H54 (cell line): Measurements from ENCODE around the gene FGD5.
A peak's percentile ranks its signal among the peaks of the same experiment; 100 is the strongest.
"Not testable (repeated sequence)": the region's sequence is repeated elsewhere in the genome, so short reads cannot be mapped to it uniquely, and the experiment has no call there.

Experiments
- DNase-seq: peaks from one replicate; pipeline ENCODE4 v3.0.0; 2011; ENCODE audit warnings: low spot score, mixed read lengths; ENCODE audit not compliant: insufficient read length
- FAIRE-seq: peaks from 3 replicates; lab custom pipeline; 2011; peaks lifted over from hg19 to GRCh38; lab: Jason Lieb, UNC
- POLR2A ChIP-seq: IDR thresholded peaks from 2 replicates; pipeline ENCODE4 v1.6.1; 2011; ENCODE audit warnings: low read depth, mild to moderate bottlenecking, low read length

Gene FGD5

DNA sequence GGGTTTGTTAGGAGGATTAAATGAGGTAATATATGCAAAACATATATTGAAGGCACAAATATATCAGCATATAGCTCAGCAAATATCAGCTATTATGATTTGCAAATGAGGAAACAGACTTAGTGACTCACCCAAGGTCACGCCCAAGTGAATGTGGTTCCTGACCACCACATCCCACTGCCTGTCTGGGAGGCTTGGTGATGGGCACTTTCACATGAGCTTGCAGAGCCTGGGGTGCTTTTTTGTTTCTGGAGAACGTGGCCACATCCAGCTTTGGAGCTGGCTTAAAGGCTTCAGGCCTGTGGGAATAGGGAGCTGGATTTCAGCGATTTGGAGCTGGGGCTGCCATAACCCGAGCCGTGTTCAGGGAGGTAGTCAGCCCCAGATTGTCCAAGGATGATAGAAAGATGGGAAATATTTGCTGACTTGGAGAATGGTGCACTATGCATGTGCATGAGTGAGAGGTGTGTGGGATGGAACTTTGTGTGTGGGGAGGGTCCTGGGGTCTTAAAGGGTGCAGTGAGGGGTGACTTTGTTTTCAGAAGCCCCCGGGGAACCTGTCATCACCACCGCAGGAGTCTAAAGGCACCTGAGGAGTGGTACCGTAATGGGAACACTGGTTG, 12.0 kb upstream of the FGD5 start:
- no peak for TF ChIP-seq POLR2A
- FAIRE-seq (no peak), DNase-seq (peak; percentile 74)

GRCh38 chr3:14808025-14808424, 10.7 kb upstream of the FGD5 start:
- no peak for TF ChIP-seq POLR2A
- FAIRE-seq (no peak), DNase-seq (no peak)

DNA sequence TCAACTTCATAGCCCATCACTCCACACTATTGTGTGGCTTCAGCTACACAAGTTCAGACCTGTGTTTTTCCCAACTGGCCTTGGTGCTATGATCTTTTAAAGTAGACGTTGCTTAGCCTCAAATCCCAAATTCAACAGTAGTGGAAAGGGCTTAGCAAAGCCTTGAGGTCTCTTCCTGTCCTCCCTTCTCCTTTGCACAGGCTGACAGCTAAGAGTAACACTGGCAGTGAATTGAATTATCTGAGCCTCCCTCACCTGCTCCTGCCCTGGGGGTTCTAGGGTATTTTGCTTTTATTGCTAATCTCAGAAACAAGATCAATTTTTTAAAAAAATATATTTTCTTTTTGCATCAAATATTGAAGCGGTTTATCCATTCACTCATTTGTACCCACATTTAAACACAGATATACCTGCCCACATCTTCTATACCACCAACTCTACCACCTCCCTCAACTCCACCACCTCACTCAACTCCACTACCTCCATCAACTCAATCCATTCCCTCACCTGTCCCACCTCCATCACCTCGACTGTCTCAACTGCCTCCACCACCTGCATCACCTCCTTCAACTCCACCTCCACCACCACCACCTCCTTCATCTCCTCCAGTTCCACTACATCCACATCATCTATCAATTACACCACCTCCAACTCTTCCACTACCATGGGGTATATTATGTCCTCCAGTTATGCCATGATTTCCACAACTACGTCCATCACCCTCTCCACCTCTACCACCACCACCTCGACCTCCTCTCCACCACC, 10.1 kb upstream of the FGD5 start:
- no peak for DNase-seq
- FAIRE-seq = no peak
- TF ChIP-seq POLR2A = no peak

GRCh38 chr3:14809611-14810010, 9.2 kb upstream of the FGD5 start:
- not testable (repeated sequence) for FAIRE-seq, DNase-seq

GRCh38 chr3:14810070-14810791, 8.5 kb upstream of the FGD5 start:
- no peak for DNase-seq
- no peak for FAIRE-seq
- no peak for TF ChIP-seq POLR2A

DNA sequence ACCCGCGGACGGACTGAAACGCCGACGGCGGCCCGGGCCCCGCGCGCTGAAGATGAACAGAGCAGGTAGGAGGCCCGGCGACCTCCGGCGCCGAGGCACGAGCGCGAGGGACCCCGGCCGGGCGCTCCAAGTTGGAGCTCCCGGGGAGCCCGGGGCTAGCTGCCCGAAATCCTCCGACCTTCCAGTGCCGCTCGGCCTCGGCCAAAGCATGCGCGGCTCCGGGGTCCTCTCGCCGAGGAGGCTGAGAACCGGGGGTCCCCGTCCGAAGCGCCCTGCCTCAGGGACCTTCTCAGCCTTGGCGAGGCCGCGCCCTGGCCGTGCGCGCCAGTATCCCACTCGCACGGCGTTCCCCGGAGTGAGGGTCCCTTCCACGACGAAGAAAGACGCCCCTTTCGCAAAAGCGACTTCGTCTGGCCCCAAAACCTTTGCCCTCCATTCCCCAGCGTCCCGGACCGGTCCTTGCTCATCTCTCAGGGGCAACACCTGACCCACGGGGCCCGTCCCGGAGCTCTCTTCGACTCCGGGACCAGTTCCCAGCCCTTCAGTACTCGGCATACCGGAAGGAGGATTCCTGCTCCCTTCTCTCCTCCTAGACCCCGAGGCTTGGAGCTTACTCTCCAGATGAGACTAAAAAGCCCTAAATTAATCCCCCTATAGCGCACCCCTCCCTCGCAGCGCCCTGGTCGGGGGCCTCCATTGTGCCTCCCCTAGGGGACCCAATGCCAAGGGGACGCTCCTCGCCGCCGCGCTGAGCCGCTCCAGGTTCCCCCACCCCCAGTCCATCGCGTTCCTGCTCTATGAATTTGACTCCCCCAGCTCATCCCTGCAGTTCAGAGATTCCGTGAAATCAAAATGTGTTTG, 7.7 kb upstream of the FGD5 start:
- FAIRE-seq = no peak
- TF ChIP-seq POLR2A = no peak
- DNase-seq = no peak

GRCh38 chr3:14811684-14812083, 7.1 kb upstream of the FGD5 start:
- FAIRE-seq = no peak
- TF ChIP-seq POLR2A = no peak

GRCh38 chr3:14812196-14812790, 6.5 kb upstream of the FGD5 start:
- no peak for TF ChIP-seq POLR2A
- no peak for FAIRE-seq
- DNase-seq = no peak

More at GRCh38 chr3:14811684-14812083, 7.1 kb upstream of the FGD5 start:
- DNase-seq = no peak

GRCh38 chr3:14814411-14814871, 4.3 kb upstream of the FGD5 start:
- DNase-seq (no peak), FAIRE-seq (no peak)
- TF ChIP-seq POLR2A = no peak

- no peak for TF ChIP-seq POLR2A
- DNase-seq (no peak), FAIRE-seq (no peak)
These were observed 2.4 kb upstream of the FGD5 start for GRCh38 chr3:14816359-14816758.

GRCh38 chr3:14819671-14820070, 909 bp downstream of the FGD5 start:
- no peak for FAIRE-seq
- no peak for TF ChIP-seq POLR2A
- DNase-seq = no peak

DNA sequence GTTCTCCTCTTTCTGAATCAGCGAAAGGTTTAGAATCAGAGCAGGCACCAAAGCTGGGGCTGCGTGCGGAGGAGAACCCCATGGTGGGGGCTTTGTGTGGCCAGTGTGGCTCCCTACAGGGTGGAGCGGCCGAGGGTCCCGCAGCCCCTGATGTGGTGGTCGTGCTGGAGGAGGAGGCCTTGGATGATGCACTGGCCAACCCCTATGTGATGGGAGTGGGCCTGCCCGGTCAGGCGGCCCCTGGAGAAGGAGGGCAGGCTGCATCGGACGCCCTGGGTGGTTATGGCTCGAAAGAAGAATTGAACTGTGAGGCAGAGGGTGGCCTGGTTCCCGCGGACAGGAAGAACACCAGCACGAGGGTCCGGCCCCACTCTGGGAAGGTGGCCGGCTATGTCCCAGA, 1.4 kb downstream of the FGD5 start:
- DNase-seq = no peak
- FAIRE-seq = no peak
- no peak for TF ChIP-seq POLR2A

GRCh38 chr3:14821151-14821550, 2.4 kb downstream of the FGD5 start:
- no peak for DNase-seq
- no peak for TF ChIP-seq POLR2A
- FAIRE-seq = no peak

DNA sequence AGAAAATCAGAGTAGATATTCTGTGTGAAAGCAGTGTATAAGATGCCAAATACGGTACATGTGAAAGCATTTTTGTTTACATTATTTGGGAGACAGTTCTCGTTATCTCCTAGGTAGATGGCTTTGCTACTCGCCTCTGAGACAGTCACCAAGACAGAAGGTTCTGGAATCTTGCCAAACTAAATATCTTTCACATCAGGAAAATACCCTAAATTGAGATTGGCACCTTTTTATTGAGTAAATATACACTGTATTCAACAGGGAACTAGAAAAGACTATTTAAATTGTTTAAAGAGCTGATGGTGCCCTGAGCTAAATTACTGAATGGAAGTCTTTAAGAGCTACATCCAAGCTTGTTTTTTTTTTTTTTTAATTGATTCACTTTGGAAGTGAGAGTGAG, 3.4 kb downstream of the FGD5 start:
- no peak for TF ChIP-seq POLR2A
- DNase-seq = no peak
- FAIRE-seq = no peak
